ENCODE measurements around the gene CEP131.

The CEP131 gene

GRCh38 chr17:81192386-81193050, 30.2 kb downstream of the CEP131 start:
- DNase-seq (ENCODE audit: insufficient read length, low spot score) (no peak), FAIRE-seq (no peak)
- no peak for TF ChIP-seq POLR2A (IDR thresholded peaks at IDR 0.05; ENCODE audit: low read depth, low read length)
- TF ChIP-seq PAX5 (IDR thresholded peaks at IDR 0.05; ENCODE audit: insufficient read depth, low read length, severe bottlenecking) = no peak
- no peak for TF ChIP-seq SPI1 (IDR thresholded peaks at IDR 0.05; ENCODE audit: low read depth, low read length)
- no peak for TF ChIP-seq TAF1 (IDR thresholded peaks at IDR 0.05; ENCODE audit: low read depth, low read length)
- TF ChIP-seq POU2F2 (IDR thresholded peaks at IDR 0.05; ENCODE audit: low read depth, low read length) = no peak
- TF ChIP-seq POLR2AphosphoS5 (IDR thresholded peaks at IDR 0.05; ENCODE audit: low read depth, low read length) = no peak

- DNase-seq (ENCODE audit: insufficient read length, low spot score) (no peak), FAIRE-seq (no peak)
- TF ChIP-seq SPI1 (IDR thresholded peaks at IDR 0.05; ENCODE audit: low read depth, low read length) (no peak), TAF1 (IDR thresholded peaks at IDR 0.05; ENCODE audit: low read depth, low read length) (no peak)
Observed at GRCh38 chr17:81191646-81192045, 31.1 kb downstream of the CEP131 start.

- DNase-seq (ENCODE audit: insufficient read length, low spot score) = no peak
Observed at GRCh38 chr17:81191116-81191515, 31.6 kb downstream of the CEP131 start.

GRCh38 chr17:81190591-81190990, 32.2 kb downstream of the CEP131 start:
- DNase-seq (ENCODE audit: insufficient read length, low spot score) (no peak), FAIRE-seq (no peak)
- TF ChIP-seq PAX5 (IDR thresholded peaks at IDR 0.05; ENCODE audit: insufficient read depth, low read length, severe bottlenecking) = no peak
- TF ChIP-seq TAF1 (IDR thresholded peaks at IDR 0.05; ENCODE audit: low read depth, low read length) = no peak
- no peak for TF ChIP-seq POU2F2 (IDR thresholded peaks at IDR 0.05; ENCODE audit: low read depth, low read length)
- no peak for TF ChIP-seq POLR2A (IDR thresholded peaks at IDR 0.05; ENCODE audit: low read depth, low read length)
- TF ChIP-seq SPI1 (IDR thresholded peaks at IDR 0.05; ENCODE audit: low read depth, low read length) = no peak
- TF ChIP-seq POLR2AphosphoS5 (IDR thresholded peaks at IDR 0.05; ENCODE audit: low read depth, low read length) = no peak

More at GRCh38 chr17:81191116-81191515, 31.6 kb downstream of the CEP131 start:
- FAIRE-seq = no peak
- TF ChIP-seq PAX5 (IDR thresholded peaks at IDR 0.05; ENCODE audit: insufficient read depth, low read length, severe bottlenecking) = no peak
- TF ChIP-seq POLR2A (IDR thresholded peaks at IDR 0.05; ENCODE audit: low read depth, low read length) = no peak

- FAIRE-seq = no peak
- TF ChIP-seq PAX5 (IDR thresholded peaks at IDR 0.05; ENCODE audit: insufficient read depth, low read length, severe bottlenecking) = no peak
- no peak for TF ChIP-seq POLR2AphosphoS5 (IDR thresholded peaks at IDR 0.05; ENCODE audit: low read depth, low read length)
- no peak for TF ChIP-seq POU2F2 (IDR thresholded peaks at IDR 0.05; ENCODE audit: low read depth, low read length)
- TF ChIP-seq TAF1 (IDR thresholded peaks at IDR 0.05; ENCODE audit: low read depth, low read length) = no peak
- no peak for TF ChIP-seq POLR2A (IDR thresholded peaks at IDR 0.05; ENCODE audit: low read depth, low read length)
- no peak for TF ChIP-seq SPI1 (IDR thresholded peaks at IDR 0.05; ENCODE audit: low read depth, low read length)
- no peak for DNase-seq (ENCODE audit: insufficient read length, low spot score)
Observed at GRCh38 chr17:81189670-81190530, 32.9 kb downstream of the CEP131 start.

- FAIRE-seq (no peak), DNase-seq (ENCODE audit: insufficient read length, low spot score) (no peak)
- TF ChIP-seq PAX5 (IDR thresholded peaks at IDR 0.05; ENCODE audit: insufficient read depth, low read length, severe bottlenecking) (no peak), POLR2AphosphoS5 (IDR thresholded peaks at IDR 0.05; ENCODE audit: low read depth, low read length) (no peak), POU2F2 (IDR thresholded peaks at IDR 0.05; ENCODE audit: low read depth, low read length) (no peak), TAF1 (IDR thresholded peaks at IDR 0.05; ENCODE audit: low read depth, low read length) (no peak), POLR2A (IDR thresholded peaks at IDR 0.05; ENCODE audit: low read depth, low read length) (no peak), SPI1 (IDR thresholded peaks at IDR 0.05; ENCODE audit: low read depth, low read length) (no peak)
Observed at GRCh38 chr17:81189016-81189415, 33.7 kb downstream of the CEP131 start.

- TF ChIP-seq TAF1 (IDR thresholded peaks at IDR 0.05; ENCODE audit: low read depth, low read length) (no peak), POLR2AphosphoS5 (IDR thresholded peaks at IDR 0.05; ENCODE audit: low read depth, low read length) (no peak), POU2F2 (IDR thresholded peaks at IDR 0.05; ENCODE audit: low read depth, low read length) (no peak), SPI1 (IDR thresholded peaks at IDR 0.05; ENCODE audit: low read depth, low read length) (no peak), PAX5 (IDR thresholded peaks at IDR 0.05; ENCODE audit: insufficient read depth, low read length, severe bottlenecking) (no peak)
- no peak for DNase-seq (ENCODE audit: insufficient read length, low spot score)
- no peak for FAIRE-seq
Observed at GRCh38 chr17:81188491-81188840, 34.3 kb downstream of the CEP131 start.

- no peak for DNase-seq (ENCODE audit: insufficient read length, low spot score)
- TF ChIP-seq SPI1 (IDR thresholded peaks at IDR 0.05; ENCODE audit: low read depth, low read length) = no peak
- no peak for TF ChIP-seq PAX5 (IDR thresholded peaks at IDR 0.05; ENCODE audit: insufficient read depth, low read length, severe bottlenecking)
- no peak for TF ChIP-seq TAF1 (IDR thresholded peaks at IDR 0.05; ENCODE audit: low read depth, low read length)
- no peak for TF ChIP-seq POU2F2 (IDR thresholded peaks at IDR 0.05; ENCODE audit: low read depth, low read length)
- no peak for TF ChIP-seq POLR2A (IDR thresholded peaks at IDR 0.05; ENCODE audit: low read depth, low read length)
- no peak for TF ChIP-seq POLR2AphosphoS5 (IDR thresholded peaks at IDR 0.05; ENCODE audit: low read depth, low read length)
- no peak for FAIRE-seq
Observed at GRCh38 chr17:81187586-81188490, 34.9 kb downstream of the CEP131 start.

- TF ChIP-seq POU2F2 (IDR thresholded peaks at IDR 0.05; ENCODE audit: low read depth, low read length) = no peak
- TF ChIP-seq POLR2A (IDR thresholded peaks at IDR 0.05; ENCODE audit: low read depth, low read length) = no peak
- no peak for TF ChIP-seq PAX5 (IDR thresholded peaks at IDR 0.05; ENCODE audit: insufficient read depth, low read length, severe bottlenecking)
- no peak for TF ChIP-seq TAF1 (IDR thresholded peaks at IDR 0.05; ENCODE audit: low read depth, low read length)
- no peak for TF ChIP-seq POLR2AphosphoS5 (IDR thresholded peaks at IDR 0.05; ENCODE audit: low read depth, low read length)
- no peak for TF ChIP-seq SPI1 (IDR thresholded peaks at IDR 0.05; ENCODE audit: low read depth, low read length)
- DNase-seq (ENCODE audit: insufficient read length, low spot score) = no peak
- FAIRE-seq = no peak
Observed at GRCh38 chr17:81187120-81187519, 35.6 kb downstream of the CEP131 start.

Measured in GM12891 (cell line).